Astrocyte of the cerebellum (primary cell): Measurements from ENCODE around the gene SGO2.

Experiments used
- DNase-seq: peaks from one replicate; pipeline ENCODE4 v3.0.0-alpha.2; 2011; ENCODE audit warnings: low read depth
- H3K4me3 ChIP-seq: 2 replicates; pipeline ENCODE4 v1.5.1; 2011; ENCODE audit warnings: mild to moderate bottlenecking, low read depth, low read length, moderate library complexity
- in situ Hi-C: cut with HindIII; loops from 2 replicates; pipeline ENCODE4 v1.10.0; 2017; ENCODE audit warnings: low sequenced_read_pairs
- TF ChIP-seq, protein P1 (sequence below): IDR thresholded peaks from 2 replicates; pipeline ENCODE4 v1.5.1; 2012; ENCODE audit warnings: low read length, low read depth, moderate library complexity, mild to moderate bottlenecking; ENCODE audit errors: missing control alignments

SGO2 gene

DNA sequence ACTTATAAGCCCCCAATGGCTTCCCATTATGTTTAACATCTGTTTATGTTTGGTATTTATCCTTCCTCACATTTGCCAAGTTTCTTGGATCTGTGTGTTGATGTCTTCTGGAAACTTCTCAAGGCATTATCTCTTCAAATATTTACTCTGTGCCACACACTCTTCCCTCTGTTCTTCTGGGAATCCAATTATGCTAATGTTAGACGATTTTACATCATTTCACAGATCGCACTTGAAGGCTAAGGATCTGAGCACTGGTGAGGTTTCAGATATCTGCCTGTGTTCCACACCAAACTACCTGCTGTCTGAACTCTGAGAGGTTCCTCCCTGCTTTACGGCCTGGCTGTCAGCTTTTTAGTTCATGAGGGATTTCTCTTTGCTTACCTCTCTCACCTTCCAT is 69.9 kb downstream of the SGO2 start:
- in situ Hi-C loops = no loop called here
- H3K4me3 ChIP-seq = no peak overlapping the region
- no peak for DNase-seq
- TF ChIP-seq, protein P1, sequence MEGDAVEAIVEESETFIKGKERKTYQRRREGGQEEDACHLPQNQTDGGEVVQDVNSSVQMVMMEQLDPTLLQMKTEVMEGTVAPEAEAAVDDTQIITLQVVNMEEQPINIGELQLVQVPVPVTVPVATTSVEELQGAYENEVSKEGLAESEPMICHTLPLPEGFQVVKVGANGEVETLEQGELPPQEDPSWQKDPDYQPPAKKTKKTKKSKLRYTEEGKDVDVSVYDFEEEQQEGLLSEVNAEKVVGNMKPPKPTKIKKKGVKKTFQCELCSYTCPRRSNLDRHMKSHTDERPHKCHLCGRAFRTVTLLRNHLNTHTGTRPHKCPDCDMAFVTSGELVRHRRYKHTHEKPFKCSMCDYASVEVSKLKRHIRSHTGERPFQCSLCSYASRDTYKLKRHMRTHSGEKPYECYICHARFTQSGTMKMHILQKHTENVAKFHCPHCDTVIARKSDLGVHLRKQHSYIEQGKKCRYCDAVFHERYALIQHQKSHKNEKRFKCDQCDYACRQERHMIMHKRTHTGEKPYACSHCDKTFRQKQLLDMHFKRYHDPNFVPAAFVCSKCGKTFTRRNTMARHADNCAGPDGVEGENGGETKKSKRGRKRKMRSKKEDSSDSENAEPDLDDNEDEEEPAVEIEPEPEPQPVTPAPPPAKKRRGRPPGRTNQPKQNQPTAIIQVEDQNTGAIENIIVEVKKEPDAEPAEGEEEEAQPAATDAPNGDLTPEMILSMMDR = no peak

DNA sequence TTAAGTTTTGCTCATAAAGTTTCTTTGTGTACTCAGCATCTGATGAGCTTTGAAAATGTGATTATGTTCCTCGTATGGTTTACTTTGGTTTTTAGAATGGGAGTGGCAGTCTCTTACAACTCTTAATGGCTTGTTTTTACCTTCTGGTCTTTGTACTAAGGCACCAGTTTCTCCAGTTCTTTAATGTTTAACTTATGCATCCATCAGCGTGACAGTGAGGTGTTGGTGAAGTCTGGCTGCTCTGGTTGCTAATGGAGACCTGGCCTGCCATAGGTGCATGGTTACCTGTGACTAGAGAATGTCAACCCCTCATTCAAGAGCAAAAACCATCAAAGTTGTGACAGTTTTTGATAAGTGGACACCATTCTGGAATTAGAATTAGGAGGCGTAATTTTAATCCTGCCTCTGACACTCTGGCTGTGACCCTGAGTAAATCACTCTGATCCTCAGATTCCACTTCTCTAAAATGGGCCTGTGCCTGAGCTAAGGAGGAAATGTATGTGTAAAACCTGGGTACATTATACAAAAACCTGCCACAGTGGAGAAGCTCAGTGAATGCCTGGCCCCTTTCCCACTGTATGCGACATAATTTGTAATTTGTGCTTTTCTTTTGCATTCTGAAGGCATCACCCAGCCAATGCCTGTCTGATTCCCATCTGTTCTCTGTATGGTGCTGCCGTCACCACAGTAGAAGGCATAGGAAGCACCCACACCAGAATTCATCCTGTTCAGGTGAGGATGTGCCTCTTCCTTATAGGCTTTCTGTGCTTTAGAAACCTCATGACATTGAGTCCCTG is 71.0 kb downstream of the SGO2 start:
- TF ChIP-seq, protein P1 = no peak
- in situ Hi-C loops = no loop called here
- no peak overlapping the region for H3K4me3 ChIP-seq
- DNase-seq = no peak

DNA sequence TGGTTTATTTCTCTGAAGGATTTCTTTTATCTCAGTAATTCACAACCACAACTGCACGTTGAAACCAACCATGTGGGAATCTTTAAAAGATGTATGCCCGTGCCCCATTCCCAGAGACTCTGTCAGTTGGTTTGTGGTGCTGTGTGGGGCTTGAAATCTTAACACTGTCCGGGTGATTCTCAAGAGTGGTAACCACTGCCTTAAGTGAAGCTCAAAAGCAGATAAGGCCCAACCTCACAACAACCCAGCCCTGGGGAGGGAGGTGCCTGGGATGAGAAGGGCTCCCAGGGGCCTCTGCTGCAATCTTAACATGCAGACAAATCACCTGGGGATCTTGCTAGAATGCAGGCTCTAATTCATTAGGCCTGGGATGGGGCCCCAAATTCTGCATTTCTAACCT is 73.2 kb downstream of the SGO2 start:
- in situ Hi-C loops = no loop called here
- no peak for DNase-seq
- no peak overlapping the region for H3K4me3 ChIP-seq
- TF ChIP-seq, protein P1 = no peak

DNA sequence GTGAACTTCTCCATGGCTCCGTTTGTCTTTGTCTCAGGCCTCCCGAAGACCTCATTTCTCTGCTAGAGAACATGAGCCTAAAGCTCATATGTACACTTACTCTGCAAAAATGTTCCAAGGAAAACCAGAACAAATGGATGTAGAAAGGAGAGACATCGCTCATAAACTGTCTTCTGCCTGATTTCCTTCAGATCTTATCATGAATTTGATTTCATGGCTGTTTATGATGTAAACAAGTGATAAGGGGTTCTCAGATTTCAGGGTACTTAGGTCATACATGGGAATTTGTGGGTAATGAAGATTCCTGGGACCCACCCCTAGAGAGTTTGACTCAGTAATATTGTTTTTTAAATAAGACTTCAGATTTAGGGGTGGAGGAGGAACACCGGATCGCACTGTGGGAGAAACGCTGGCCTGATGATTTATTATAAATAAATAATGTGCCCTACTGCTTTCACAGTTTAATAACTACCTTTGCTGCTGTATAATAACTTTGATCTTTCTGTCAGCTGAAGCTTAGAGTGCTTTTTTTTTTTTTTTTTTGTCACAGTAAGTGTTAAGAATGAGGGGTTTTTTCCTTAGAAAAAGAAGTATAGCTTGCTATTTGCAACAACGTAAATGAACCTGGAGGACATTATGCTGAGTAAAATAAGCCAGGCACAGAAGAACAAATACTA is 74.7 kb downstream of the SGO2 start:
- DNase-seq = no peak
- TF ChIP-seq, protein P1 = no peak
- no peak overlapping the region for H3K4me3 ChIP-seq
- in situ Hi-C loops = no loop called here

DNA sequence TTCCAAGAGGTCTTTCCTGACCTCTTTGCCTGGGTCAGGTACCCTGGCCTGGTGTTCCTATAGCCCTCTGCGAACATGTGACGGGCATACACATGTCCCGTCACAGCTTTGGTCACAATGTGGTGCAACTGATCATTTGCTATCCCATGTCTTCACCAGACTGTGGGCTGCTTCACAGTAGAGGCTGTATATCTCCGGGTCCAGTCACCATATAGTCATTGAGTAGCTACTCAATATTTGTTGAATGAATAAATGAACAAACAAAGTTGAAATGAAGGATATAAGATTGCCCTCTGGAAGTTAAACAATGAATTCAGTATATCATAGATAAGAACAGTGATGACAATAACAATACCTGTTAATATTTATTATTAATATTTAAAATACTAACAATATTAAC is 76.6 kb downstream of the SGO2 start:
- in situ Hi-C loops = no loop called here
- no peak for DNase-seq
- H3K4me3 ChIP-seq = no peak overlapping the region
- TF ChIP-seq, protein P1 = no peak

DNA sequence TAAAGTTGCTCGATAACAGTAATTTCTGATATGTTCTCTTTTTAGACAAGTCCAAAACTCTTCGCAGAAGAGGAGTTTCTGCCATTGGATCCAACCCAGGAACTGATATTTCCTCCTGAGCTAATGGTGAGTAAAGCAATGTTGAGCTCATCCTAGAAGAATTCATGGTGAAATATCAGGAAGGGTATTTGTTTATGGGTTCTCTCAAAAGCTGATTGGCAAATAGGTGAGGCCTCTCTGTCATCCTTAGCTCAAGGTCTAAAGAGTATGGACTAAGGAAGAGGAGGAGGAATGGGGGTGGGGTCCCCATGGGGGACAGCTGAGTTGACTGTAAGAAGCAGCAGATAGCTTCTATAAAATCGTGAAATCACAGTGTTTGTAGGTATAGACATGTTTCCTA is 78.0 kb downstream of the SGO2 start:
- H3K4me3 ChIP-seq = no peak overlapping the region
- in situ Hi-C loops = no loop called here
- DNase-seq = no peak
- TF ChIP-seq, protein P1 = no peak
